WTC11 (cell line): ENCODE results near the gene RAPGEF2. TPM values are rescaled to one million over a fixed set of nuclear protein-coding genes. Genes with fewer than 3 reads are reported as not detected.

Experiments used
- ATAC-seq: fragments of 200-7000 bp; cut with Tn5 transposase; 2 replicates; pipeline ENCODE4 v1.10.0; 2021; ENCODE audit warnings: mild to moderate bottlenecking, moderate library complexity
- CTCF ChIA-PET: fragments of 300-600 bp; sonication (Branson Sonifier 250); formaldehyde crosslinking; loops from one replicate; lab custom pipeline; 2021; ENCODE audit warnings: antibody characterized with exemption; lab: Charles Lee
- POLR2A ChIA-PET: fragments of 350-600 bp; sonication (Branson Sonifier 250); formaldehyde crosslinking; loops from one replicate; lab custom pipeline; 2021; ENCODE audit warnings: antibody characterized with exemption; lab: Charles Lee
- DNase-seq: peaks from one replicate; pipeline ENCODE4 v3.0.0; 2021; ENCODE audit warnings: low spot score
- H3K27ac Mint-ChIP-seq: 2 replicates; pipeline ENCODE4 v1.8.0; 2021; ENCODE audit warnings: mixed read lengths
- H3K27me3 Mint-ChIP-seq: 2 replicates; pipeline ENCODE4 v1.8.0; 2021; ENCODE audit warnings: low read depth, mild to moderate bottlenecking, moderate library complexity, mixed read lengths
- H3K36me3 Mint-ChIP-seq: 2 replicates; pipeline ENCODE4 v1.8.0; 2021; ENCODE audit warnings: mixed read lengths
- H3K4me1 Mint-ChIP-seq: 2 replicates; pipeline ENCODE4 v1.8.0; 2022; ENCODE audit warnings: mixed read lengths
- H3K4me3 Mint-ChIP-seq: 2 replicates; pipeline ENCODE4 v1.8.0; 2021; ENCODE audit warnings: mild to moderate bottlenecking, moderate library complexity, mixed read lengths
- H3K9me3 Mint-ChIP-seq: 2 replicates; pipeline ENCODE4 v1.8.0; 2021; ENCODE audit warnings: mixed read lengths
- AFF4 ChIP-seq: sonication (generic); formaldehyde crosslinking; IDR thresholded peaks from 2 replicates; pipeline ENCODE4 v1.8.1; 2023; ENCODE audit warnings: mild to moderate bottlenecking, missing genetic modification reagents, borderline replicate concordance
- AR ChIP-seq: fragments of 250-450 bp; sonication (Bioruptor Pico); IDR thresholded peaks from 2 replicates; pipeline ENCODE4 v1.9.0; 2021; ENCODE audit warnings: mild to moderate bottlenecking
- CREM ChIP-seq: sonication (generic); formaldehyde crosslinking; IDR thresholded peaks from 2 replicates; pipeline ENCODE4 v1.8.1; 2022; ENCODE audit warnings: mild to moderate bottlenecking, missing genetic modification reagents, moderate library complexity
- ERG ChIP-seq: fragments of 250-450 bp; sonication (Bioruptor Pico); IDR thresholded peaks from 2 replicates; pipeline ENCODE4 v1.8.0; 2021; ENCODE audit warnings: mild to moderate bottlenecking
- ETV6 ChIP-seq: sonication (generic); formaldehyde crosslinking; IDR thresholded peaks from 2 replicates; pipeline ENCODE4 v1.8.1; 2022; ENCODE audit warnings: mild to moderate bottlenecking, missing genetic modification reagents
- FOXK1 ChIP-seq: sonication (generic); formaldehyde crosslinking; IDR thresholded peaks from 2 replicates; pipeline ENCODE4 v1.8.0; 2022; ENCODE audit warnings: mild to moderate bottlenecking, moderate library complexity, missing genetic modification reagents
- HMGXB4 ChIP-seq: sonication (generic); formaldehyde crosslinking; IDR thresholded peaks from 2 replicates; pipeline ENCODE4 v1.8.1; 2023; ENCODE audit warnings: mild to moderate bottlenecking, moderate library complexity, missing genetic modification reagents
- JAZF1 ChIP-seq: fragments of 250-450 bp; sonication (Bioruptor Pico); IDR thresholded peaks from 2 replicates; pipeline ENCODE4 v1.9.0; 2021; ENCODE audit warnings: moderate library complexity, mild to moderate bottlenecking, inconsistent platforms
- MAX ChIP-seq: sonication (generic); formaldehyde crosslinking; IDR thresholded peaks from 2 replicates; pipeline ENCODE4 v1.8.0; 2022; ENCODE audit warnings: mild to moderate bottlenecking, missing genetic modification reagents
- MXD4 ChIP-seq: fragments of 250-450 bp; sonication (Bioruptor Pico); IDR thresholded peaks from 2 replicates; pipeline ENCODE4 v1.8.0; 2021; ENCODE audit warnings: mild to moderate bottlenecking, moderate library complexity, borderline replicate concordance
- NFE2L1 ChIP-seq: sonication (generic); formaldehyde crosslinking; IDR thresholded peaks from 2 replicates; pipeline ENCODE4 v1.8.1; 2023; ENCODE audit warnings: missing genetic modification reagents
- PREB ChIP-seq: sonication (generic); formaldehyde crosslinking; IDR thresholded peaks from 2 replicates; pipeline ENCODE4 v1.8.1; 2022; ENCODE audit warnings: mild to moderate bottlenecking, missing genetic modification reagents, moderate library complexity, borderline replicate concordance
- SMAD3 ChIP-seq: sonication (generic); formaldehyde crosslinking; IDR thresholded peaks from 2 replicates; pipeline ENCODE4 v1.8.0; 2022; ENCODE audit warnings: missing genetic modification reagents, mild to moderate bottlenecking, borderline replicate concordance
- TCF7 ChIP-seq: sonication (generic); formaldehyde crosslinking; IDR thresholded peaks from 2 replicates; pipeline ENCODE4 v1.8.0; 2022; ENCODE audit warnings: mild to moderate bottlenecking, low read depth, missing genetic modification reagents, moderate library complexity
- ZNF138 ChIP-seq: sonication (generic); formaldehyde crosslinking; conservative IDR thresholded peaks from 2 replicates; pipeline ENCODE4 v1.8.1; 2022; ENCODE audit warnings: mild to moderate bottlenecking, moderate library complexity, missing genetic modification reagents
- ZNF219 ChIP-seq: sonication (generic); formaldehyde crosslinking; IDR thresholded peaks from 2 replicates; pipeline ENCODE4 v1.8.0; 2023; ENCODE audit warnings: missing genetic modification reagents, mild to moderate bottlenecking, borderline replicate concordance
- ZNF317 ChIP-seq: sonication (generic); formaldehyde crosslinking; IDR thresholded peaks from 2 replicates; pipeline ENCODE4 v1.8.1; 2023; ENCODE audit warnings: low read depth, mild to moderate bottlenecking, moderate library complexity, missing genetic modification reagents, borderline replicate concordance
- ZNF423 ChIP-seq: fragments of 250-450 bp; sonication (Bioruptor Pico); IDR thresholded peaks from 2 replicates; pipeline ENCODE4 v2.1.2; 2022; ENCODE audit warnings: mild to moderate bottlenecking, moderate library complexity
- total RNA-seq: library from RNA; stranded (reverse); gene quantifications from 3 replicates; pipeline ENCODE4 v1.2.3, GENCODE V29; 2021

Gene RAPGEF2
- total RNA-seq, 1 experiment from 2014 or later = 40.6 TPM

- POLR2A ChIA-PET = interaction anchor here (0.7 kb wide), 1 partner anchor 403 kb away, joined by 8 read pairs; no protein-coding TSS in a partner anchor
These were observed 41.3 kb downstream of the RAPGEF2 start for GRCh38 chr4:159144112-159144694.

GRCh38 chr4:159145318-159145991, 42.6 kb downstream of the RAPGEF2 start:
- ChIA-PET POLR2A (no interaction called here), CTCF (interaction anchor here (0.6 kb wide), 1 partner anchor 18 kb away, joined by 3 read pairs; no protein-coding TSS in a partner anchor)

More at GRCh38 chr4:159144112-159144694, 41.3 kb downstream of the RAPGEF2 start:
- no peak overlapping the region for H3K4me3 Mint-ChIP-seq
- no peaks in the 10 kb centered on the region for H3K27me3 Mint-ChIP-seq
- no peak for ATAC-seq
- no peaks in the 10 kb centered on the region for H3K36me3 Mint-ChIP-seq
- 0 out of 2 replicates have a peak overlapping the region, but pooled peaks have one; percentile 4 for H3K27ac Mint-ChIP-seq
- TF ChIP-seq ETV6 (CRISPR knock-in tag) = no peak
- TF ChIP-seq, all 79 proteins: peak for 0
- no peak for DNase-seq
- Mint-ChIP-seq H3K9me3 (no peaks in the 10 kb centered on the region), H3K4me1 (peaks cover 22% of the 10 kb centered on the region)
- CTCF ChIA-PET = no interaction called here

GRCh38 chr4:159145992-159146330, 43.1 kb downstream of the RAPGEF2 start:
- DNase-seq = no peak
- no peak for ATAC-seq
- CTCF ChIA-PET = no interaction called here
- peaks cover 26% of the 10 kb centered on the region for H3K4me1 Mint-ChIP-seq
- H3K4me3 Mint-ChIP-seq = no peak overlapping the region
- H3K27me3 Mint-ChIP-seq = no peaks in the 10 kb centered on the region
- peak overlapping the region; percentile 82 for H3K27ac Mint-ChIP-seq
- no peaks in the 10 kb centered on the region for H3K36me3 Mint-ChIP-seq
- POLR2A ChIA-PET = no interaction called here
- no peaks in the 10 kb centered on the region for H3K9me3 Mint-ChIP-seq
- TF ChIP-seq SMAD3 (CRISPR knock-in tag) = no peak
- no peak for TF ChIP-seq MXD4
- no peak for TF ChIP-seq TCF7 (CRISPR knock-in tag)
- TF ChIP-seq HMGXB4 (CRISPR knock-in tag) = no peak
- TF ChIP-seq ZNF423 (CRISPR knock-in tag) = no peak
- no peak for TF ChIP-seq PREB
- TF ChIP-seq ERG (CRISPR knock-in tag) = no peak
- no peak for TF ChIP-seq NFE2L1 (CRISPR knock-in tag)
- TF ChIP-seq AR = no peak

More at GRCh38 chr4:159145318-159145991, 42.6 kb downstream of the RAPGEF2 start:
- H3K4me3 Mint-ChIP-seq = no peak overlapping the region
- no peaks in the 10 kb centered on the region for H3K36me3 Mint-ChIP-seq
- H3K27ac Mint-ChIP-seq = peak overlapping the region; percentile 82
- H3K27me3 Mint-ChIP-seq = no peaks in the 10 kb centered on the region
- ATAC-seq = peak; percentile 55
- TF ChIP-seq ZNF219 (CRISPR knock-in tag) = no peak
- no peak for TF ChIP-seq CREM (CRISPR knock-in tag)
- TF ChIP-seq JAZF1 = no peak
- TF ChIP-seq ZNF138 (CRISPR knock-in tag) = no peak
- TF ChIP-seq FOXK1 = no peak
- TF ChIP-seq ZNF317 (CRISPR knock-in tag) = no peak
- TF ChIP-seq MAX (CRISPR knock-in tag) = no peak
- TF ChIP-seq ETV6 (CRISPR knock-in tag) = no peak
- TF ChIP-seq AFF4 (CRISPR knock-in tag) = no peak
- H3K9me3 Mint-ChIP-seq = no peaks in the 10 kb centered on the region
- DNase-seq = no peak
- peaks cover 22% of the 10 kb centered on the region for H3K4me1 Mint-ChIP-seq
